Spleen (tissue), 11 donors: Measurements from ENCODE around the gene MGP. TPM values are rescaled to one million over a fixed set of nuclear protein-coding genes. Genes with fewer than 3 reads are reported as not detected.

Experiments used
- DNase-seq: peaks from one replicate; pipeline ENCODE4 v3.0.0-alpha.2; 2020
- H3K27ac ChIP-seq, 8 donors: fragments of 200-600 bp; sonication (generic) in 7 of 8; 1 replicate in 4 of 8; 2 replicates in 4 of 8; pipeline versions ENCODE4 v1.5.0 to v1.8.0; 2016 to 2021; ENCODE audit warnings: inconsistent platforms in 4 of 8, mild to moderate bottlenecking in 4 of 8, moderate library complexity in 1 of 8
- H3K27me3 ChIP-seq, 7 donors: fragments of 200-600 bp; sonication (generic) in 6 of 7; replicated peaks in 1 of 7; 1 replicate in 4 of 7; 2 replicates in 3 of 7; pipeline versions ENCODE4 v1.5.0 to v1.8.0; 2016 to 2021; ENCODE audit warnings: inconsistent platforms in 3 of 7, mild to moderate bottlenecking in 1 of 7
- H3K36me3 ChIP-seq, 6 donors: fragments of 200-600 bp; sonication (generic) in 5 of 6; 1 replicate in 4 of 6; 2 replicates in 2 of 6; pipeline versions ENCODE4 v1.5.0 to v1.8.0; 2016 to 2021; ENCODE audit warnings: inconsistent platforms in 2 of 6
- H3K4me1 ChIP-seq, 6 donors: fragments of 200-600 bp; sonication (generic) in 5 of 6; 1 replicate in 3 of 6; 2 replicates in 3 of 6; pipeline versions ENCODE4 v1.5.0 to v1.8.0; 2016 to 2021; ENCODE audit warnings: inconsistent platforms in 3 of 6
- H3K4me3 ChIP-seq, 8 donors: fragments of 200-600 bp; sonication (generic) in 7 of 8; 1 replicate in 4 of 8; 2 replicates in 4 of 8; pipeline versions ENCODE4 v1.5.0 to v1.8.0; 2016 to 2021; ENCODE audit warnings: inconsistent platforms in 4 of 8, mild to moderate bottlenecking in 4 of 8, moderate library complexity in 2 of 8
- H3K9me3 ChIP-seq, 8 donors: fragments of 200-600 bp; sonication (generic) in 7 of 8; 1 replicate in 4 of 8; 2 replicates in 4 of 8; pipeline versions ENCODE4 v1.5.0 to v1.8.0; 2016 to 2021; ENCODE audit warnings: inconsistent platforms in 4 of 8
- POLR2A ChIP-seq, 3 donors: fragments of 450-650 bp; IDR thresholded peaks; one replicate each; pipeline ENCODE4 v1.5.1; 2017; ENCODE audit warnings: antibody characterized with exemption in 3 of 3, mild to moderate bottlenecking in 1 of 3
- POLR2AphosphoS5 ChIP-seq, 3 donors: sonication (generic); formaldehyde crosslinking; IDR thresholded peaks; one replicate each; pipeline ENCODE4 v1.5.1; 2017; ENCODE audit warnings: antibody characterized with exemption in 3 of 3
- WGBS, 5 donors: extraction: QIAGEN DNeasy Blood & Tissue Kit in 3 of 5; methylation state at CpG; one replicate each; pipeline versions ENCODE4 v1.1.5 to v1.1.7; 2013 to 2018; 5-methylcytosine and 5-hydroxymethylcytosine counted together
- intact Hi-C: fragments of 100-400 bp; cut with DNase I; formaldehyde crosslinking; loops from one replicate; pipeline ENCODE4 v1.15.0; 2023; ENCODE audit warnings: low total_unique reads
- polyA plus RNA-seq, 3 donors: library from polyadenylated mRNA; stranded (reverse); fragments of 200-250 nt; gene quantifications; one replicate each; pipeline ENCODE4 v1.2.1, GENCODE V29; 2013
- total RNA-seq, 7 donors: library from RNA; depleted of rRNA in 3 of 7; stranded (reverse); fragments of >200 nt in 3 of 7; fragmentation: NEBNext Ultra II Directional in 4 of 7; extraction: Animal tissue kit (Norgen Biotek cat#: 25700) in 4 of 7; gene quantifications; one replicate each; pipeline versions ENCODE4 v1.1.0 to v1.2.1, GENCODE V29; 2016 to 2021
- TF ChIP-seq, protein P1 (sequence below), 11 experiments: fragments of 200-600 bp in 7 of 11; fragments of 450-650 bp in 4 of 11; sonication (generic) in 4 of 11; IDR thresholded peaks in 8 of 11; conservative IDR thresholded peaks in 3 of 11; 1 replicate in 7 of 11; 2 replicates in 4 of 11; pipeline versions ENCODE4 v1.4.0 to v1.8.0; 2016 to 2021; ENCODE audit warnings: antibody characterized with exemption in 11 of 11, inconsistent platforms in 4 of 11, mild to moderate bottlenecking in 1 of 11
- donor health status: healthy with polysubstance abuse.
- donor health status: DM: no; HTN: no; CAD: no; lungs with moderate emphysema.
- donor health status: DM: no; HTN: no; CAD: no.
- donor health status: Bipolar disorder and iron deficiency.
- donor health status: healthy.
- donor health status: DM: no; HTN: no; CAD: no.
- donor health status: DM: yes; HTN: yes; CAD: no.

MGP gene
- total and polyA plus RNA-seq, 10 donors = 29.4 to 292 (median 60.9) TPM

DNA sequence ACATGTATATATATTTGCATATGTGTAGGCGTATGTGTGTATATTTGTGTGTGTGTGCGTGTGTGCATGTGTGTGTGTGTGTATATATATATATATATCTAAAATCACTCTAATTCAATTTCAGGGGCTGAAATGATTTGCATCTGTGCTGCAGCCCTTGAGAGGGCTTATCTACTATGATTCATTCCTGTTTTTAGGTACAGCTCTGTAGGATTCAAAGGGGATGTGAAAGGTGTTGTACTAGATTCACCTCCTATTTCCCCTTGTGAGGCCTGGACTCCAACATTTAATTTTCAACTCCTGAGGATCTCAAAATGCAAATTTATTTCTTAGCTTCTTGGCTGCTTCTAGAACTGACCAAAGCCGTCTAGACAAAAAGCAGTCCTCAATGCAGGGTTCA, 41.6 kb upstream of the MGP start:
- peaks cover 0 to 42% (median 3%) of the 10 kb centered on the region in 6 donors for H3K36me3 ChIP-seq
- H3K27me3 ChIP-seq = no peaks in the 10 kb centered on the region
- no peak overlapping the region for H3K27ac ChIP-seq
- no peak for DNase-seq
- peaks cover 0 to under 1% (median 0%) of the 10 kb centered on the region in 8 donors for H3K9me3 ChIP-seq
- 87 to 93% (median 92%) methylated on average over 3 of the region's 3 CpGs for WGBS, 5 donors
- TF ChIP-seq, protein P1, sequence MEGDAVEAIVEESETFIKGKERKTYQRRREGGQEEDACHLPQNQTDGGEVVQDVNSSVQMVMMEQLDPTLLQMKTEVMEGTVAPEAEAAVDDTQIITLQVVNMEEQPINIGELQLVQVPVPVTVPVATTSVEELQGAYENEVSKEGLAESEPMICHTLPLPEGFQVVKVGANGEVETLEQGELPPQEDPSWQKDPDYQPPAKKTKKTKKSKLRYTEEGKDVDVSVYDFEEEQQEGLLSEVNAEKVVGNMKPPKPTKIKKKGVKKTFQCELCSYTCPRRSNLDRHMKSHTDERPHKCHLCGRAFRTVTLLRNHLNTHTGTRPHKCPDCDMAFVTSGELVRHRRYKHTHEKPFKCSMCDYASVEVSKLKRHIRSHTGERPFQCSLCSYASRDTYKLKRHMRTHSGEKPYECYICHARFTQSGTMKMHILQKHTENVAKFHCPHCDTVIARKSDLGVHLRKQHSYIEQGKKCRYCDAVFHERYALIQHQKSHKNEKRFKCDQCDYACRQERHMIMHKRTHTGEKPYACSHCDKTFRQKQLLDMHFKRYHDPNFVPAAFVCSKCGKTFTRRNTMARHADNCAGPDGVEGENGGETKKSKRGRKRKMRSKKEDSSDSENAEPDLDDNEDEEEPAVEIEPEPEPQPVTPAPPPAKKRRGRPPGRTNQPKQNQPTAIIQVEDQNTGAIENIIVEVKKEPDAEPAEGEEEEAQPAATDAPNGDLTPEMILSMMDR (IDR thresholded peaks at IDR 0.05 in 8 of 11, conservative IDR thresholded peaks at IDR 0.05 in 3 of 11) = no peak
- TF ChIP-seq POLR2AphosphoS5 (IDR thresholded peaks at IDR 0.05) (no peak), POLR2A (IDR thresholded peaks at IDR 0.05) (no peak)
- intact Hi-C loops = no loop called here
- H3K4me3 ChIP-seq = no peak overlapping the region
- no peaks in the 10 kb centered on the region for H3K4me1 ChIP-seq

DNA sequence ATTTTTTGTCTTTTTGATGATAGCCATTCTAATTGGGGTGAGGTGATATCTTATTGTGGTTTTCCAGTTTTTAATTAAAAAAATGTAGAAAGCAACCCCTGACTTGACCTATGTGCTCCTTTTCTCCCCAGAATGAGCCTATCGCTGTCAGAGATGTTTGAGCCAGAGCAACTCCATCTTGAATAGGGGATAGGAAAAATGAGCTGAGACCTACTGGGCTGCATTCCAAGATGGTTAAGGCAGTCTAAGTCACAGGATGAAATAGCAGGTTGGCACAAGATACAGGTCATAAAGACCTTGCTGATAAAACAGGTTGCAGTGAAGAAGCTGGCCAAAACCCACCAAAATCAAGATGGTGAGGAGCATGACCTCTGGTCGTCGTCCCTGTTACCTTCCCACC, 38.9 kb upstream of the MGP start:
- 89 to 100% (median 96%) methylated on average over 3 of the region's 3 CpGs for WGBS, 5 donors
- H3K9me3 ChIP-seq = peaks cover 0 to 4% (median 0%) of the 10 kb centered on the region in 8 donors
- no peaks in the 10 kb centered on the region for H3K27me3 ChIP-seq
- intact Hi-C loops = no loop called here
- H3K4me1 ChIP-seq = peaks cover 0 to 9% (median 0%) of the 10 kb centered on the region in 6 donors
- peaks cover 0 to 33% (median 1%) of the 10 kb centered on the region in 6 donors for H3K36me3 ChIP-seq
- no peak for DNase-seq
- no peak for TF ChIP-seq POLR2AphosphoS5 (IDR thresholded peaks at IDR 0.05)
- TF ChIP-seq, protein P1 (IDR thresholded peaks at IDR 0.05 in 8 of 11, conservative IDR thresholded peaks at IDR 0.05 in 3 of 11) = no peak
- TF ChIP-seq POLR2A (IDR thresholded peaks at IDR 0.05) = no peak
- no peak overlapping the region for H3K4me3 ChIP-seq
- H3K27ac ChIP-seq = no peak overlapping the region

DNA sequence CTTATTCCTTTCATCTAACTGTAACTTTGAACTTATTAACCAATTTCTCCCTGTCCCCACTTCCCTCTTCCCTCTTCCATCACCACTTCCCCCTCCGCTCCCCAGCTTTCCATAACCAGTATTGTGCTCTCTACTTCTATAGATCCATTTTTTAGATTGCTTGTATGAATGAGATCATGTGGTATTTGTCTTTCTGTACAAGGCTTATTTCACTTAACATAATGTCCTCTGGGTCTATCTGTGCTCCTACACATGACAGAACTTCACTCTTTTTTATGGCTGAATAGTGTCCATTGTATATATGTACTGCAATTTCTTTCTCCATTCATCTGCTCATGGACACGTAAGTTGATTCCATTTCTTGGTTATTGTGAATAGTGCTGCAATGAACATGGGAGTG, 38.3 kb upstream of the MGP start:
- 67 to 95% (median 88%) methylated on average over 2 of the region's 2 CpGs for WGBS, 5 donors
- intact Hi-C loops = no loop called here

DNA sequence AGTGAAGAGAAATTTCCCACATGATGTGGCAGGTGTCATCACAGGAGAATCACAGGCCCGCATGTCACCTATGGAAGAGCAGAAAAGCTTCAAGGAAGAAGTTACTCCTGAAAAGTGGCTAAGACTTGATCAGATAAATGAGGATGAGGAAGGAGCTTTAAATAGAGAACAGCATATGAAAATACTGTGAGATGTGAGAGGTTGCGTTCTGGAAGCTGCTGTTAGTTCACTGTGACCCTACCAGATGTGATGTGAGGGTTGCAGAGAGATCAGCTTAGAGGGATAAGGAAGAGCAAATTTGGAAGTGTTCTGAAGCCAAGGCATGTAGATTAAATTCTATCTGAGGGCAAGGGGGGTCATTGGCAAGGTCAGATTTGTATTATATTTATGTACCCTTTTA, 35.6 kb upstream of the MGP start:
- H3K27me3 ChIP-seq = no peaks in the 10 kb centered on the region
- H3K4me1 ChIP-seq = peaks cover 0 to 9% (median 0%) of the 10 kb centered on the region in 6 donors
- TF ChIP-seq, protein P1 (IDR thresholded peaks at IDR 0.05 in 8 of 11, conservative IDR thresholded peaks at IDR 0.05 in 3 of 11) = no peak
- TF ChIP-seq POLR2AphosphoS5 (IDR thresholded peaks at IDR 0.05) (no peak), POLR2A (IDR thresholded peaks at IDR 0.05) (no peak)
- 83 to 96% (median 88%) methylated on average over 2 of the region's 2 CpGs for WGBS, 5 donors
- H3K27ac ChIP-seq = peak overlapping the region in 1 of 8 donors; percentile 49
- H3K36me3 ChIP-seq = peaks cover 0 to 51% (median 18%) of the 10 kb centered on the region in 6 donors
- H3K9me3 ChIP-seq = peaks cover 0 to 4% (median 0%) of the 10 kb centered on the region in 8 donors
- DNase-seq = no peak
- H3K4me3 ChIP-seq = no peak overlapping the region
- intact Hi-C loops = no loop called here

More for the DNA sequence above, 38.3 kb upstream of the MGP start:
- TF ChIP-seq POLR2AphosphoS5 (IDR thresholded peaks at IDR 0.05) = no peak
- no peak overlapping the region for H3K27ac ChIP-seq
- no peak for DNase-seq
- no peaks in the 10 kb centered on the region for H3K27me3 ChIP-seq
- H3K9me3 ChIP-seq = peaks cover 0 to 4% (median 0%) of the 10 kb centered on the region in 8 donors
- peaks cover 0 to 35% (median 5%) of the 10 kb centered on the region in 6 donors for H3K36me3 ChIP-seq
- H3K4me3 ChIP-seq = no peak overlapping the region
- H3K4me1 ChIP-seq = peaks cover 0 to 9% (median 0%) of the 10 kb centered on the region in 6 donors
